GM19193 (cell line): ENCODE results near the gene EML1.

Experiments
- POLR2A ChIP-seq: IDR thresholded peaks from 4 replicates; pipeline ENCODE4 v1.6.1; 2011; ENCODE audit not compliant: insufficient read depth, insufficient read length; ENCODE audit errors: extremely low read depth

EML1 gene

GRCh38 chr14:99876406-99876805 lies 83.2 kb downstream of the EML1 start:
- TF ChIP-seq POLR2A = no peak

GRCh38 chr14:99878563-99878962 lies 85.3 kb downstream of the EML1 start:
- no peak for TF ChIP-seq POLR2A

DNA sequence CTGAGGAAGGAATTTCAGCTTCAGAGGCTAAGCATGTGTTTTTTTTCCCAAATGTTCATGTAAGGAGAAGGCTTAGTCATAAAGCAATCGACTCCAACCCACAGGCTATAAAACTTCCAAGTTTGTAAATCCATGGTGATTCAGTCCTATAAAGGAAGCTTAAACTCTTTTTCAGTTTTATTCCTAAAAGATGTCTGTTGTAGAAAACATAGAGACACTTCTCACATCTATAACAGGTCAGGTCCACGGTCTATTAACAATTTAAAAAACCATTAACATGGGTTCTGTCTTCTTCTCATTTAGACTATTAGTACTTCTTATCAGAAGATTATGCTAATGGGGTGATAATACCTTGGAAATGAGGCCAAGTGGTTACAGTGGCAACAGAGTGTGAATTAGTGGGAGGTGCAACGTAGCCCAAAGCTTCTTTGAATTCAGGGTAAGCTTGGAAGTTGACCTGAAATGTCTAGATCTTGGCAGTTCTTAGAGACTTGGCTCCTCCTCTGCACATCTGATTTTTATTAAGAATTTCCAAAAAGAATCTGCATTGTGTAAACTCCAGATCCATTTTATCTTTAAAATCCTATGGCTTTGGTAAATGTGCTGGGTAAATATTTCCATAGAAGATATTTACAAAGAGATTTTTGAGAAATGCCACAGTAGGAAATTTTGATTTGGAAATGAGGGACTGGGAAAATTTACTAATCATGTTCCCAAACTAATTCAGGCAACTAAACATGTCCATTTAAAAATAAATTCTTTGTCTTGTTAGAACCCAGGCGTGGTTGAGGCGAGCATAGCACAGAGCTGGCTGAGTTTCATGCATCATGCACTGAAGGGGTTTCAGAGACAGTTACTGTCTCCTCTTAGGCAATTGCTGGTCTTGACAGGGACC lies 86.4 kb downstream of the EML1 start:
- TF ChIP-seq POLR2A = no peak

GRCh38 chr14:99880651-99881420 lies 87.6 kb downstream of the EML1 start:
- TF ChIP-seq POLR2A = no peak

- TF ChIP-seq POLR2A = no peak
Measured at GRCh38 chr14:99883866-99884650, 90.8 kb downstream of the EML1 start.

DNA sequence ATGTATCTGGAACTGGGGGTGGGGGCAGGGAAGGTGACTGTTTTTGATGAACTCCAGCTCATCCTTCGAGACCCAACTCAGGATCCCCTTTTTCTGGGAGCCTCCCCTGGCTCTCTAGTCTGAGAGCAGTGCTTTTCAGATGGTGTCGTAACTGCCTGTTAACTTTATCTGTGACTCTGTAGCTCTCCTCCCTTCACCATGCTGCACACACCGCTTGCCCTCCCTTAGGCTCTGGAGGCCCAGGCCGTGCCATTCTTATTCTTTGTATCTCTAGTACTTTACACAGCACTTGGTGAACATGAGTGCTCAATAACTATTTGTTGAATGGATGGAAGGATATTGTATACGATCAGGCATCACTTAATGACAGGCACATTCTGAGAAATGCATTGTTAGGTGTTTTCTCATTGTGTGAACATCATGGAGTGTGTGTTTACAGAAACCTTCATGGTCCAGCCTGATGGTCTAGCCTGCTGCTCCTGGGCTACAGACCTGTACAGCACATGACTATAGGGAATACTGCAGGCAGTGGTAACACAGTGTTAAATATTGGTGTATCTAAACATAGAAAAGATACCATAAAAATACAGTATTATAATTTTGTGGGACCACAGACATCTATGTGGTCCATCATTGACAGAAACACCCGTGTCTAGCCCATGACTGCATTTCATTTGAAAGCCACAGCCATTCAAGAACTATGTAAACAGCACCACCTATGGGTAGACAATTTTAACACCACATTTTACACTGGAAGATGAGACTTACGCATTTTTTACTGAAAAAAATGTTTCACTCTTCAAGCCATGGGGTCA lies 91.8 kb downstream of the EML1 start:
- no peak for TF ChIP-seq POLR2A

DNA sequence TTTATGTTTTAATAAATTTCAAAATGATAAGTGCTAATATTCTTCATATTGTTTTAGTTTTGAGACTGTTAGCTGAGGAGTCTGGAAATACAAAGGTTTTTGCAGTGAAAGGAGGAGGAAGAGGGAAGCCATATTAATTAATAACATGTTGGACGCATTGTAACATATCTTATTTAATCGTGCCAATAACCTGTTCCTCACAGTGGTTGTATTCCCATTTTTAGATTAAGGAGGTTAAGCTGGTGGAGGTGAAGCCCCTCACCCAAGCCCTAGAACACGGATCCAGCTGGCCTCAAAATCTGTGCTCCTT lies 92.4 kb downstream of the EML1 start:
- no peak for TF ChIP-seq POLR2A

GRCh38 chr14:99887407-99887806 lies 94.2 kb downstream of the EML1 start:
- no peak for TF ChIP-seq POLR2A

GRCh38 chr14:99888149-99888548 lies 94.9 kb downstream of the EML1 start:
- TF ChIP-seq POLR2A = no peak

DNA sequence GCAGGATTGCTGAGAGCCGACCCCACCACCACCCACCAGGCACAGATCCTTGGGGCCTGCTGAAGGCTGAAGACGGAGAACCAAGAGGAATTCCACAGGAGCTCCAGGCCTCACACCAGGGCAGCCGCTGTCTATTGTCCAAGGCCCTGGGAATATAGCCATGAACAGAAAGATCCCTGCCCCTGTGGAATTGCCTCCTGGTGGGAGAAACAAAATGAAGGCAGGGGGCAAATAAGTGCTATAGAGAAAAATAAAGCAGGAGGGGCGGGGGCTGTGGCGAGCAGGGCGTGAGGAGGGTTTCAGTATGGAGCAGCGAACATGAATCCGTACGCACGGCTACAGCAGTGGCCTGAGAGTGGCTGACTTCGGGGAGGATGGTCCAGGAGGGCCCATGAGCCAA lies 96.1 kb downstream of the EML1 start:
- no peak for TF ChIP-seq POLR2A

DNA sequence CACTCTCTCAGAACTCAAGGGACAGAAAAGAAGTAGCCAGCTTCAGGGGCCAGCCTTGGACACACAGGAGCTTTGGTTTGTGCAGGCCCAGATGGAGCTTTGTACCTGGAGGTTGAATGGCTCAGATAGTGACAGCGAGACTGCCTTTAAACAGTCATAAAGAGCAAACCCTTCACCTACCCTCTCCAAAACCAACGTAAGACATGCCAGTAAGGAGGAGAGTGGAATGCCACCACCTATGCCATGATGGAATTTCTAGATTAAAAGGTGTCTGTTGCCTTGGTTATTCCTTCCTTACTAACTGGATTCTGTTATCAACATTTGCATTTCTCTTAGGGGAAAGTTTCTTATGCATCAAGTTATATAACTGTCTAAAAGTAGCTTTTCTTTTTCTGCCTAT lies 98.1 kb downstream of the EML1 start:
- TF ChIP-seq POLR2A = no peak

- no peak for TF ChIP-seq POLR2A
Measured at GRCh38 chr14:99891900-99892299, 98.7 kb downstream of the EML1 start.

DNA sequence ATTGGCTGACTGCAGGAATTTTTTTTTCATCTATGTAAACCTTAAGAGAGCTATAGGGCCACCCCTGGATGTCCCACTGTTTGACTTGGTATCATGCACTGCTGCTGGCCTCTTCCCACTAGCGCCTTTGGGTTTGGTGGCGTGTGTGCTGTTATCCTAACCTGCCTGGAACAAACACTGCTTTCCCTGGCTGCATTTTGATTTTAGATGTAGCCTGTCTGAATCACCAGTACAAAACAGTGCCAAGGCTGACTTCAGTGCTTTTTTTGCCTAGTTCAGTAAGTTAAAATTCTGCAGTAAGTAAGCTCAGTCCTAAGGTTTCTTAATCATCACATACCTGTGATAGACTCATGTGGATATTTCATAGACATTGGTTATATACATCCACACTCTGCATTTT lies 99.2 kb downstream of the EML1 start:
- TF ChIP-seq POLR2A = no peak

DNA sequence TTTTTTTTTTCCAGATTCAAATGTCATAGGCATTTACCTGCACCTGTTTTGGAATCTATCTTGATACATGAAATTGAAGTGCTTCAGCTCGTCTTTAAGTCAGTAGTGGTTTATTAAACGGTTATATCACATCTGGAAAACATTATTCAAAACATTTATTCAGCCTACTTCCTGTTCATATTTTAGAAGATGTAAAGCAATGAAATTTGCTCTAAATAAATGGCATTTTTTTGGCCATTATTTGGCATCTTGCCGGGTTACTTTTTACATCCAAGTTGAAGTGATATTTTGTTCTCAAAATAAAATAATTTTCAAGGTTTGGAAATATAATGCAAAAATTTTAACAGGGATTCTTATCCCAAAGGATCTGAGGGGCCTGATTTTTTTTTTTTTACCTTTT lies 103.1 kb downstream of the EML1 start:
- TF ChIP-seq POLR2A = no peak
